Measurements from ENCODE around the gene XCR1. TPM values are rescaled to one million over a fixed set of nuclear protein-coding genes. Genes with fewer than 3 reads are reported as not detected.
A peak's percentile ranks its signal among the peaks of the same experiment; 100 is the strongest.

XCR1 gene
- total and polyA plus RNA-seq, 9 of the 15 experiments (the other 6 are each of a cell fraction or from before 2014, with no cell fraction given) = not detected

DNA sequence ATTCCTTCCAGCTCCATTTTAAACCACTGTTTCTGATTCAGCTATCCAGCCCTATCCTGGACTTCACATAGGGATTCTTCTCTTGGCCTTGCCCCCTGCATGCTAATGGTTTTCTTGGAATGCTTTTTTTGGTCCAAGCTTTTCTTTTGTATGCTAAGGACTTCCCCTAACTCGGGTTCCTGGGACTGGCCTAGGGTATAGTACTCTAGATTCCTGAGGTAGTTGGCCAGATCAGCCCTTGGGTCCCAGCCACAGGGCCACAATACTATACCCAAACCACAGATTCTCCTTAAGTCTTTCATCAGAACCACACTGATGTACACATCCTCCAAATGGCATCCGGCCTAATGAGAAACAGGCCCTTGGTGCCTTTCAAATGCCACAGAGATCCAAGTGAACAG is 34.5 kb downstream of the XCR1 start (continued):
- TF ChIP-seq, protein P1, sequence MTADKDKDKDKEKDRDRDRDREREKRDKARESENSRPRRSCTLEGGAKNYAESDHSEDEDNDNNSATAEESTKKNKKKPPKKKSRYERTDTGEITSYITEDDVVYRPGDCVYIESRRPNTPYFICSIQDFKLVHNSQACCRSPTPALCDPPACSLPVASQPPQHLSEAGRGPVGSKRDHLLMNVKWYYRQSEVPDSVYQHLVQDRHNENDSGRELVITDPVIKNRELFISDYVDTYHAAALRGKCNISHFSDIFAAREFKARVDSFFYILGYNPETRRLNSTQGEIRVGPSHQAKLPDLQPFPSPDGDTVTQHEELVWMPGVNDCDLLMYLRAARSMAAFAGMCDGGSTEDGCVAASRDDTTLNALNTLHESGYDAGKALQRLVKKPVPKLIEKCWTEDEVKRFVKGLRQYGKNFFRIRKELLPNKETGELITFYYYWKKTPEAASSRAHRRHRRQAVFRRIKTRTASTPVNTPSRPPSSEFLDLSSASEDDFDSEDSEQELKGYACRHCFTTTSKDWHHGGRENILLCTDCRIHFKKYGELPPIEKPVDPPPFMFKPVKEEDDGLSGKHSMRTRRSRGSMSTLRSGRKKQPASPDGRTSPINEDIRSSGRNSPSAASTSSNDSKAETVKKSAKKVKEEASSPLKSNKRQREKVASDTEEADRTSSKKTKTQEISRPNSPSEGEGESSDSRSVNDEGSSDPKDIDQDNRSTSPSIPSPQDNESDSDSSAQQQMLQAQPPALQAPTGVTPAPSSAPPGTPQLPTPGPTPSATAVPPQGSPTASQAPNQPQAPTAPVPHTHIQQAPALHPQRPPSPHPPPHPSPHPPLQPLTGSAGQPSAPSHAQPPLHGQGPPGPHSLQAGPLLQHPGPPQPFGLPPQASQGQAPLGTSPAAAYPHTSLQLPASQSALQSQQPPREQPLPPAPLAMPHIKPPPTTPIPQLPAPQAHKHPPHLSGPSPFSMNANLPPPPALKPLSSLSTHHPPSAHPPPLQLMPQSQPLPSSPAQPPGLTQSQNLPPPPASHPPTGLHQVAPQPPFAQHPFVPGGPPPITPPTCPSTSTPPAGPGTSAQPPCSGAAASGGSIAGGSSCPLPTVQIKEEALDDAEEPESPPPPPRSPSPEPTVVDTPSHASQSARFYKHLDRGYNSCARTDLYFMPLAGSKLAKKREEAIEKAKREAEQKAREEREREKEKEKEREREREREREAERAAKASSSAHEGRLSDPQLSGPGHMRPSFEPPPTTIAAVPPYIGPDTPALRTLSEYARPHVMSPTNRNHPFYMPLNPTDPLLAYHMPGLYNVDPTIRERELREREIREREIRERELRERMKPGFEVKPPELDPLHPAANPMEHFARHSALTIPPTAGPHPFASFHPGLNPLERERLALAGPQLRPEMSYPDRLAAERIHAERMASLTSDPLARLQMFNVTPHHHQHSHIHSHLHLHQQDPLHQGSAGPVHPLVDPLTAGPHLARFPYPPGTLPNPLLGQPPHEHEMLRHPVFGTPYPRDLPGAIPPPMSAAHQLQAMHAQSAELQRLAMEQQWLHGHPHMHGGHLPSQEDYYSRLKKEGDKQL (CRISPR knock-in tag; IDR thresholded peaks at IDR 0.05; ENCODE audit: borderline replicate concordance) = no peak

DNA sequence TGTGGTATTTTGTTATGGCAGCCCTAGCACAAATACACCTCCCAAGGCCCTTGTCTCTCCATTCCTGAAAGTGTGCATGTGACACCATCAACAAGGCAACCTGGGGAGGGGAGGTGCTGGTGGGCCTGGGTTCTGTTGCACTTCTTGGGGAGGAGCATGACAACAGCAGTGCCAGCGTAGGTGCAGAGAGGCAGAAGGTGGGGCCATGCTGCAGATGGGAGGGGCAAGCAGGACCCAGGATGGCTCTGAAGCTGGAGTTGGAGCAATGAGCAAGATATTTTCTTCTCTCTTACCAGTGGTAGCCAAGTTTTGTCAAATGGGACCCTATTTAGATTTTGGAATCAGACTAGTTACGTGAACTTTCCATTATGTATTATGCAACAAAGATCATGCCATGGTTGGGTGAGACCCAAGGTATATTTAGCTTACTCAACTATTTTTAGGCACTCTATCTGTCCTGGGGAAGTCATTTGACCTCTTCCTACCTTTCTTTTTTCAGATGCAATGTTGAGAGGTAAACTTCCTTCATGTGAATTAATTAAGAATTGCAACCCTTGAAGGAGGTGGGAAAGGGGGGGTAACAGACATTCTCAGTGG is 35.1 kb downstream of the XCR1 start:
- POLR2A ChIA-PET = interaction anchor here (1.4 kb wide), 1 partner anchor 18 kb away, joined by 4 read pairs; no protein-coding TSS in a partner anchor
- FAIRE-seq (no peak), ATAC-seq (no peak), DNase-seq (ENCODE audit: extremely low read depth in 1 of 4, low spot score in 3 of 4) (no peak)
- in situ Hi-C loops (cut with MboI) (no loop called here), intact Hi-C loops (cut with micrococcal nuclease) (no loop called here)
- peaks cover 76% of the 10 kb centered on the region for H3K79me2 ChIP-seq (ENCODE audit: control insufficient read depth, insufficient read depth, low read length)
- no peaks in the 10 kb centered on the region for H3K9me3 ChIP-seq (replicated peaks; ENCODE audit: control insufficient read depth, insufficient read depth, low read depth, low read length)
- H2AFZ ChIP-seq (ENCODE audit: low read depth, low read length) = no peak overlapping the region
- no TSS peak for BruUV-seq (replicated peaks)
- no peak overlapping the region for H3K4me2 ChIP-seq (ENCODE audit: insufficient read depth, low read length)
- no peak overlapping the region for H3K4me3 ChIP-seq
- CTCF ChIA-PET (ENCODE audit: low intra/inter-chr PET ratio) = no interaction called here
- peaks cover 11% of the 10 kb centered on the region; the same call in 1 of the 3 replicates for H3K36me3 ChIP-seq (ENCODE audit: control insufficient read depth, insufficient read depth, low read length)
- H3K9me1 ChIP-seq (ENCODE audit: control insufficient read depth, insufficient read depth, low read length) = peaks cover 17% of the 10 kb centered on the region
- H3K9ac ChIP-seq (ENCODE audit: insufficient read depth in 1 of 2, low read depth in 2 of 2, low read length in 2 of 2) = no peak overlapping the region
- peaks cover 8% of the 10 kb centered on the region for H4K20me1 ChIP-seq (replicated peaks; ENCODE audit: control insufficient read depth, insufficient read depth, low read length)
- no peak overlapping the region for H3K27ac ChIP-seq (ENCODE audit: extremely low read depth, low read depth, low read length)
- TF ChIP-seq HCFC1 (IDR thresholded peaks at IDR 0.05; ENCODE audit: low read depth, low read length) (no peak), NCOR1 (IDR thresholded peaks at IDR 0.05) (no peak), ZNF316 (IDR thresholded peaks at IDR 0.05) (peak; percentile 70), ZFPM2 (CRISPR knock-in tag; IDR thresholded peaks at IDR 0.05) (no peak), ZNF76 (CRISPR knock-in tag; IDR thresholded peaks at IDR 0.05; ENCODE audit: borderline replicate concordance) (no peak), MEF2D (tag; conservative IDR thresholded peaks at IDR 0.05; ENCODE audit: low read depth) (peak; percentile 56), C11orf30 (IDR thresholded peaks at IDR 0.05; ENCODE audit: low read depth) (peak; percentile 55), ESRRA (IDR thresholded peaks at IDR 0.05; ENCODE audit: borderline replicate concordance, low read depth) (no peak)
- H3K27me3 ChIP-seq (ENCODE audit: control insufficient read depth in 2 of 2, insufficient read depth in 2 of 2, low read length in 2 of 2) = peaks cover 0 to 2% of the 10 kb centered on the region in 2 experiments; a peak in 1 of 5 replicates
- peaks cover 28 to 40% of the 10 kb centered on the region in 2 experiments for H3K4me1 ChIP-seq (replicated peaks in 1 of 2; ENCODE audit: control insufficient read depth in 2 of 2, insufficient read depth in 2 of 2, low read length in 2 of 2)
- WGBS (ENCODE audit: insufficient coverage, low coverage, missing lambda C conversion rate) = 89% methylated on average over 2 of the region's 2 CpGs

Measured in K562 (cell line).